CD14-positive monocyte (primary cell): ENCODE results near the gene KLC4. TPM values are rescaled to one million over a fixed set of nuclear protein-coding genes. Genes with fewer than 3 reads are reported as not detected.

Source experiments
- DNase-seq, 3 donors: peaks; one replicate each; pipeline ENCODE4 v3.0.0-alpha.2; 2011 to 2022
- H2AFZ ChIP-seq: 2 replicates; pipeline ENCODE4 v1.6.0; 2012; ENCODE audit warnings: mild to moderate bottlenecking, low read depth, low read length, inconsistent platforms; ENCODE audit not compliant: insufficient read depth, poor library complexity, severe bottlenecking
- H3K27ac ChIP-seq, 2 donors: 1 replicate in 1 of 2; 2 replicates in 1 of 2; pipeline ENCODE4 v1.5.1; 2012 to 2013; ENCODE audit warnings: low read length in 2 of 2, control low read depth in 1 of 2, inconsistent platforms in 1 of 2, low read depth in 1 of 2, mild to moderate bottlenecking in 1 of 2
- H3K27me3 ChIP-seq, 2 donors: one replicate each; pipeline versions ENCODE4 v1.6.0 to v1.6.1; 2011 to 2013; ENCODE audit warnings: low read length in 2 of 2; ENCODE audit not compliant: control insufficient read depth in 2 of 2, insufficient read depth in 2 of 2
- H3K36me3 ChIP-seq, 2 donors: replicated peaks in 1 of 2; 1 replicate in 1 of 2; 2 replicates in 1 of 2; pipeline versions ENCODE4 v1.5.1 to v1.6.1; 2012 to 2013; ENCODE audit warnings: low read length in 2 of 2, control low read depth in 1 of 2, inconsistent platforms in 1 of 2, mild to moderate bottlenecking in 1 of 2; ENCODE audit not compliant: insufficient read depth in 2 of 2, control insufficient read depth in 1 of 2
- H3K4me1 ChIP-seq, 2 donors: 1 replicate in 1 of 2; 2 replicates in 1 of 2; pipeline versions ENCODE4 v1.5.1 to v1.6.1; 2012 to 2013; ENCODE audit warnings: low read length in 2 of 2, control low read depth in 1 of 2, inconsistent platforms in 1 of 2, mild to moderate bottlenecking in 1 of 2, moderate library complexity in 1 of 2; ENCODE audit not compliant: insufficient read depth in 2 of 2, control insufficient read depth in 1 of 2
- H3K4me2 ChIP-seq: replicated peaks from 2 replicates; pipeline ENCODE3; 2012; ENCODE audit warnings: low read length, moderate library complexity, mild to moderate bottlenecking; ENCODE audit not compliant: poor library complexity, severe bottlenecking; ENCODE audit errors: extremely low read depth
- H3K4me3 ChIP-seq, 3 experiments: fragments of 200-600 bp in 1 of 3; sonication (generic) in 1 of 3; replicated peaks in 1 of 3; 1 replicate in 2 of 3; 2 replicates in 1 of 3; pipeline ENCODE4 v1.5.1; 2011 to 2013; ENCODE audit warnings: low read length in 3 of 3, mild to moderate bottlenecking in 3 of 3, control low read depth in 2 of 3, low read depth in 2 of 3, inconsistent platforms in 1 of 3, moderate library complexity in 1 of 3
- H3K79me2 ChIP-seq: 2 replicates; pipeline ENCODE4 v1.6.0; 2012; ENCODE audit warnings: mild to moderate bottlenecking, control low read depth, inconsistent platforms, low read length, moderate library complexity; ENCODE audit not compliant: insufficient read depth
- H3K9ac ChIP-seq: 2 replicates; pipeline ENCODE4 v1.6.0; 2017; ENCODE audit warnings: low read length, mild to moderate bottlenecking; ENCODE audit not compliant: insufficient read depth, poor library complexity, severe bottlenecking
- H3K9me3 ChIP-seq, 2 donors: replicated peaks in 1 of 2; 1 replicate in 1 of 2; 2 replicates in 1 of 2; pipeline versions ENCODE4 v1.5.1 to v1.6.1; 2012 to 2013; ENCODE audit warnings: low read length in 2 of 2, control low read depth in 1 of 2; ENCODE audit not compliant: control insufficient read depth in 1 of 2, insufficient read depth in 1 of 2
- H4K20me1 ChIP-seq: 2 replicates; pipeline ENCODE4 v1.6.0; 2012; ENCODE audit warnings: mild to moderate bottlenecking, low read length, control low read depth, moderate library complexity; ENCODE audit not compliant: insufficient read depth
- H3K27ac Mint-ChIP-seq, 7 donors: one replicate each; pipeline ENCODE4 v1.8.0; 2020; ENCODE audit warnings: mild to moderate bottlenecking in 7 of 7, mixed read lengths in 7 of 7, moderate library complexity in 6 of 7, inconsistent platforms in 2 of 7
- H3K27me3 Mint-ChIP-seq, 3 donors: one replicate each; pipeline ENCODE4 v1.8.0; 2021 to 2022; ENCODE audit warnings: low read depth in 3 of 3, mild to moderate bottlenecking in 3 of 3, mixed read lengths in 3 of 3, moderate library complexity in 3 of 3, inconsistent platforms in 1 of 3
- H3K36me3 Mint-ChIP-seq, 2 donors: one replicate each; pipeline ENCODE4 v1.8.0; 2020; ENCODE audit warnings: mixed read lengths in 2 of 2, inconsistent platforms in 1 of 2, mild to moderate bottlenecking in 1 of 2
- H3K4me1 Mint-ChIP-seq: one replicate; pipeline ENCODE4 v1.8.0; 2020; ENCODE audit warnings: mild to moderate bottlenecking, mixed read lengths
- H3K4me3 Mint-ChIP-seq, 2 donors: one replicate each; pipeline ENCODE4 v1.8.0; 2020; ENCODE audit warnings: mild to moderate bottlenecking in 2 of 2, mixed read lengths in 2 of 2, moderate library complexity in 1 of 2
- H3K9me3 Mint-ChIP-seq, 7 donors: one replicate each; pipeline ENCODE4 v1.8.0; 2020 to 2022; ENCODE audit warnings: mixed read lengths in 7 of 7, mild to moderate bottlenecking in 6 of 7, moderate library complexity in 6 of 7, inconsistent platforms in 2 of 7
- WGBS: methylation state at CpG from one replicate; pipeline ENCODE4 v1.1.5; 2013; ENCODE audit warnings: missing lambda C conversion rate; ENCODE audit not compliant: insufficient coverage; 5-methylcytosine and 5-hydroxymethylcytosine counted together
- intact Hi-C, 2 donors: fragments of 100-400 bp; cut with micrococcal nuclease; formaldehyde crosslinking; loops; one replicate each; pipeline versions ENCODE4 v1.15.0 to v1.15.1; 2023
- polyA plus RNA-seq, 3 donors: library from polyadenylated mRNA; depleted of rRNA in 1 of 3; unstranded in 2 of 3; stranded (reverse) in 1 of 3; fragments of 300-500 nt in 2 of 3; fragments of >200 nt in 1 of 3; fragmentation: Illumina TruSeq in 2 of 3; gene quantifications; 1 replicate in 2 of 3; 2 replicates in 1 of 3; pipeline ENCODE4 v1.2.3, GENCODE V29; 2012 to 2021
- TF ChIP-seq, protein P1 (sequence below): fragments of 200-600 bp; IDR thresholded peaks from one replicate; pipeline ENCODE4 v1.8.0; 2022; ENCODE audit warnings: antibody characterized with exemption, mild to moderate bottlenecking

KLC4 gene
- polyA plus RNA-seq, 3 donors, result 6.0 to 16.2 (median 6.1) TPM

DNA sequence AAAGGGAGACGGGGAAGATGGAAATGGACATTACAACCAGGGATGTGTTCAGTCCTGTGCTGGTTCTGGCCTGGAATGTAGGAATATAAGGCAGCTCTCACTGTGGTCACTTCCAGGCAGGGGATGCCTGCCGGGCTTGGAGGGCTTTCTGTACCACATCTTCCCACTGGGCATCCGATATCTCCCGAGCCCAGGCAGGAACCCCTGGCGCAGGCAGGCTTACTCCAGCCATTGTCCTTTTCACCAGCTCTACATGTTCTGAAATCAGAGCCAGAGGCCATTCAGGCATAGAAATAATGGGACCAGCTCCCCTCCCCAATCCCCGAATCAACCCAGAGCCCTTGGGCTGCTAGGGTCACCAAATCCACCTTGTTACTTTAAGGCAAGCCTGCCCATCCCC is 47.1 kb upstream of the KLC4 start:
- WGBS, result 94% methylated on average over 5 of the region's 6 CpGs
- no peak for DNase-seq
- H4K20me1 ChIP-seq, result peaks cover 31% of the 10 kb centered on the region
- TF ChIP-seq, protein P1, sequence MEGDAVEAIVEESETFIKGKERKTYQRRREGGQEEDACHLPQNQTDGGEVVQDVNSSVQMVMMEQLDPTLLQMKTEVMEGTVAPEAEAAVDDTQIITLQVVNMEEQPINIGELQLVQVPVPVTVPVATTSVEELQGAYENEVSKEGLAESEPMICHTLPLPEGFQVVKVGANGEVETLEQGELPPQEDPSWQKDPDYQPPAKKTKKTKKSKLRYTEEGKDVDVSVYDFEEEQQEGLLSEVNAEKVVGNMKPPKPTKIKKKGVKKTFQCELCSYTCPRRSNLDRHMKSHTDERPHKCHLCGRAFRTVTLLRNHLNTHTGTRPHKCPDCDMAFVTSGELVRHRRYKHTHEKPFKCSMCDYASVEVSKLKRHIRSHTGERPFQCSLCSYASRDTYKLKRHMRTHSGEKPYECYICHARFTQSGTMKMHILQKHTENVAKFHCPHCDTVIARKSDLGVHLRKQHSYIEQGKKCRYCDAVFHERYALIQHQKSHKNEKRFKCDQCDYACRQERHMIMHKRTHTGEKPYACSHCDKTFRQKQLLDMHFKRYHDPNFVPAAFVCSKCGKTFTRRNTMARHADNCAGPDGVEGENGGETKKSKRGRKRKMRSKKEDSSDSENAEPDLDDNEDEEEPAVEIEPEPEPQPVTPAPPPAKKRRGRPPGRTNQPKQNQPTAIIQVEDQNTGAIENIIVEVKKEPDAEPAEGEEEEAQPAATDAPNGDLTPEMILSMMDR, result no peak
- H3K9ac ChIP-seq, result peak overlapping the region; percentile 71
- Mint-ChIP-seq H3K4me3 (no peak overlapping the region), H3K27ac (peak overlapping the region in 4 of 7 donors; percentile 1 to 42 (median 12)), H3K27me3 (peaks cover 0 to 3% (median 1%) of the 10 kb centered on the region in 3 donors), H3K9me3 (no peaks in the 10 kb centered on the region), H3K4me1 (peaks cover 39% of the 10 kb centered on the region), H3K36me3 (peaks cover 47 to 53% of the 10 kb centered on the region in 2 donors)
- peak overlapping the region in 1 of 2 donors; percentile 59 for H3K27ac ChIP-seq
- H3K79me2 ChIP-seq, result peaks cover 53% of the 10 kb centered on the region
- H3K36me3 ChIP-seq, result peaks cover 55 to 56% of the 10 kb centered on the region in 2 donors
- intact Hi-C loops, result loop anchor here (5.0 to 10.0 kb wide), 3 partner anchors 35 to 502 kb away; partner anchors contain the start of genes PEX6 (in 2 of the 2), LRRC73 (in 1 of the 2), POLR1C (in 1 of the 2) and YIPF3 (in 1 of the 2)
- H3K9me3 ChIP-seq, result no peaks in the 10 kb centered on the region
- no peaks in the 10 kb centered on the region for H3K27me3 ChIP-seq
- H3K4me2 ChIP-seq, result peak overlapping the region; percentile 96
- H3K4me1 ChIP-seq, result peaks cover 38 to 41% of the 10 kb centered on the region in 2 donors
- no peak overlapping the region for H2AFZ ChIP-seq
- no peak overlapping the region for H3K4me3 ChIP-seq

DNA sequence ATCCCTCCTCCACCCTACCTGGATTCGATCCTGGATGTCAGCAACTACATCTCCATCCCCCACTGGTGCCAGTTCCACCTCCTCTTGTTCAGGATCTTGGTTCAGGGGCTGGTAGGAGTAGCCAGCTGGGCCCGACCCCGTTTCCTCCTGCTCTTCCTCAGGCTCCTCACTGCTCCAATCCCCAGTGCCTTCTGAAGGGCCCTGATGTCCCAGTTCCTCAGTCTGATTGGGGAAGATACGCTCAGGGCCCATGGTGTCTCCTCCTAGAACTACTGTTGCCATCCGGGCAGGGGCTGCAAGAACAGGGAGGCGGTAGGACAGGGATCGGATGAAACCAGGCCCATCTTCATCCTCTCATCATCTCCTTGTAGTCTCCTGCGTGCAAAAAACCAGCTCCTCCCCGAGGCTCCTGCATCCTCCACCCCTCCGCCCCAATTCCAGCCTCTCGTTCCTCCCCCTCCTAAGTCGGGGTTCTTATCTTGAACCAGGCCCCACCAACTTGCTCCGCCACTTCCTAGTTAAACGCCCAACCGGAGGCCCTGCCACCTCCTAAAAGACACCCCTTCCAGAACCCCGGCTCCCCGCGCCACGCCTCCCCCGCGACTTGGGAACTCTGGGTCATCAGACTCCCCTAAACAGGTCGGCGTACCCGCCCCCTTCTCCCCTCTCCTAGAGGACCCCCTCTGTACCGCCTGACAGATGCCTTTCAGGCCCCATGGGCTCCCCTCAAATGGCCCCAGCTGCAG is 46.2 kb upstream of the KLC4 start:
- H3K36me3 Mint-ChIP-seq, result peaks cover 47 to 53% of the 10 kb centered on the region in 2 donors
- TF ChIP-seq, protein P1, result no peak

More for the DNA sequence above, 46.2 kb upstream of the KLC4 start:
- peak overlapping the region; percentile 92 for H2AFZ ChIP-seq
- H3K4me1 ChIP-seq, result peaks cover 38 to 41% of the 10 kb centered on the region in 2 donors
- no peaks in the 10 kb centered on the region for H3K27me3 ChIP-seq
- H4K20me1 ChIP-seq, result peaks cover 39% of the 10 kb centered on the region
- H3K79me2 ChIP-seq, result peaks cover 59% of the 10 kb centered on the region
- H3K27ac ChIP-seq, result peak overlapping the region in 1 of 2 donors; percentile 59
- DNase-seq, result peak in 2 of 3 donors; percentile 6 to 18
- H3K9ac ChIP-seq, result peak overlapping the region; percentile 71
- peaks cover 55% of the 10 kb centered on the region in 2 donors for H3K36me3 ChIP-seq
- peak overlapping the region; percentile 64 to 96 (median 73) for H3K4me3 ChIP-seq
- WGBS, result 3% methylated on average over 22 of the region's 25 CpGs
- H3K4me3 Mint-ChIP-seq, result peak overlapping the region; percentile 91 to 98
- H3K27ac Mint-ChIP-seq, result peak overlapping the region; percentile 76 to 95 (median 91)
- H3K9me3 Mint-ChIP-seq, result no peaks in the 10 kb centered on the region
- peak overlapping the region; percentile 96 for H3K4me2 ChIP-seq
- no peaks in the 10 kb centered on the region for H3K9me3 ChIP-seq
- H3K4me1 Mint-ChIP-seq, result peaks cover 39% of the 10 kb centered on the region
- peaks cover 0 to 3% (median 3%) of the 10 kb centered on the region in 3 donors for H3K27me3 Mint-ChIP-seq
- intact Hi-C loops, result loop anchor here (5.0 to 10.0 kb wide), 3 partner anchors 36 to 502 kb away; partner anchors contain the start of genes PEX6 (in 2 of the 2), LRRC73 (in 1 of the 2), POLR1C (in 1 of the 2) and YIPF3 (in 1 of the 2)
